Measurements from ENCODE around the gene SPATA6L.
A peak's percentile ranks its signal among the peaks of the same experiment; 100 is the strongest.
"Not testable (repeated sequence)": the region's sequence is repeated elsewhere in the genome, so short reads cannot be mapped to it uniquely, and the experiment has no call there.

The SPATA6L gene

GRCh38 chr9:4622016-4622415 lies 44.3 kb downstream of the SPATA6L start:
- DNase-seq: no peak

DNA sequence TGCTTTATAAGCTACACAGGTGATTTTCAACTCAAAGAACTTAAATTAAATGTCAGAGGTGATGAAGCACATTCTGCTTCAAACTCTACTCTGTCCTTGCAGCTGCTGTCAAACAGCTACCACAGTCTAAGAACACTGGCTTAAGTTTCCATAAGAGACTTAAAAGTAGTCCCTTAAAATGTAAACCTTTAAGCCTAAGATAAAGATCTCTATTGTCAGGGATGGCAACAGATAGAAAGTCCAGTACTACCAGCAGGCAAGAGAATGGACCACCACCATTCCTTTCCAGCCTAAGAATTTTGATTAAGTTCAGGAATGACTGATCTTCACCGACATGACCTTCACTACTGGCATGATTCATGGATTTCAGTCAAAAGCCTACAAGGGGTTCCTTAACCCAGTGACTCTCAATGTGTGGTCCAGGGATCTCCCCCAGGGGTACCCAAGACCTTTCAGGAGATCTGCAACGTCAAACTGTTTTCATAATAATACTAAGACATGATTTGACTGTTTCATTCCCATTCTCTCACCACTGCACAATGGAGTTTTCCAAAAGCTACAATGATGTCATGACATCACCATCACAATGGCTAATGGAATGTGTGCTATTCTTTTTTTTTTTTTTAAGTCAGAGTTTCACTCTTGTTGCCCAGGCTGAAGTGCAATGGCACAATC lies 45.3 kb downstream of the SPATA6L start:
- DNase-seq: no peak

DNA sequence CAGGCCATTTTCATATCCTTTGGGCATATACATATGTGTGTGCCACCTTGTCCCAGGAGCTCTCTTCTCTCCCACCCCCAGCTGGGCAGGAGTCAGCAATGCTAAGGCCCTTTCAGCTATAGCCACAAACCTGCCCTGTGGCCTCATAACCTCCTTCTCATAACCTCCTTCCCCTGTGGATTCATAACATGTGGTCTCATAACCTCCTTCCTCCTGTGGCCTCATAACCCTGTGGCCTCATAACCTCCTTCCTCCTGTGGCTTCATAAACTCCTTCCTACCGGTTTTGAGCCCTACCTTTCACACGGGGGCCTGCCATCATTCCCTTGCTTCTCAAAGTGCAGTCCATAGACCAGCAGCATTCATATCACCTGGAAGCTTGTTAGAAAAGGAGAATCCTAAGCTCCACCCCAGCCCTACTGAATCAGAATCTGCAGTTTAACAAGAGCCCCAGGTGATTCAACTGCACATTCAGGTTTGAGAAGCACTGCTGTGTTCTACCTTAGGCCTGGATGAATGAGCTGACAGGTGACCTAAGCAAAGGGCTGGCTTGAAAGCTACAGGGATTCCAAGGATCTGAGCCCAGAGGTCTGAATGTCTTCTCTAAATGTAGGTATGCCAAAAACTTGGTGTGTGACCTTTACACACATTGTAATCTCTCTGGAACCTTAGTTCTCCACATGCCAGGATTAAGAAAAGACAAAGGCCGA lies 46.1 kb downstream of the SPATA6L start:
- DNase-seq: no peak

- no peak for DNase-seq
These were observed 47.6 kb downstream of the SPATA6L start for GRCh38 chr9:4618700-4619099.

DNA sequence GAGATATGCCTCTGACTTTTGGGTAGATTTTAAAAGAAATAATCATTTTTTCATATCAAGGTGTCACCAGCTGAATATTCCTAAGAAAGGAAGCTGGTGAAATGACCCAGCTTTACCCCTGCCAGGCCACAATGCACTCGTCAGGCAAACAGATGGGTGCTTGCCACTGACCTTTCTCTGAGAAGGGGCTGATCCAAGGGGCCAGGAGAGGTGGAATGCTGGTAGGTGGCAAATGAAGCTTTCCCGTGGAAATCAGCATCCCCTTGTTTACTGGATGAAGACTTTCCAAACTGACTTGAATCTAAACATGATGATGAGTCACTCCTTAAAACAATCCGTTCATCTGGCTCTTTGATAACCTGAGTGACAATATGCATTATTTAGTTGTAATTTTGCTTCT lies 48.5 kb downstream of the SPATA6L start:
- DNase-seq: no peak

- DNase-seq: no peak
These were observed 50.5 kb downstream of the SPATA6L start for GRCh38 chr9:4615778-4616177.

DNA sequence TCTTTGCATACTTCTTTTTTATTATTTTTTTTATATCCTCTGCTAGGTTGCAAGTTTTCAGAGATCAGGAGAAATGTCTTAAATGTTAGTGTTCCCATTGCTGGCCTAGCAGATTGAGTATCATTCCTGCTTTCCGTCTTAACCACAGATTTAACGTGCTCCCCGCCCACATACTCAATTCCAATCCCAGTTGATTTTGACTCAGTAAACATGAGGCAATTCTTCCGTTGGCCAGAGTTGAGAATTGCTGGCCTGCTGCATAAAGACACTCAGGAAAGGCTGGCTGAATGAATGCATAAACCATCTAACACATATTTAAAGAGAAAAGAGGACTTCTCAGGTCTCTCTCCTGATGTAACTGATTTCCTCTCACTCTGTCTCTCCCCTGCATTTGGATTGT lies 51.0 kb downstream of the SPATA6L start:
- DNase-seq: no peak

DNA sequence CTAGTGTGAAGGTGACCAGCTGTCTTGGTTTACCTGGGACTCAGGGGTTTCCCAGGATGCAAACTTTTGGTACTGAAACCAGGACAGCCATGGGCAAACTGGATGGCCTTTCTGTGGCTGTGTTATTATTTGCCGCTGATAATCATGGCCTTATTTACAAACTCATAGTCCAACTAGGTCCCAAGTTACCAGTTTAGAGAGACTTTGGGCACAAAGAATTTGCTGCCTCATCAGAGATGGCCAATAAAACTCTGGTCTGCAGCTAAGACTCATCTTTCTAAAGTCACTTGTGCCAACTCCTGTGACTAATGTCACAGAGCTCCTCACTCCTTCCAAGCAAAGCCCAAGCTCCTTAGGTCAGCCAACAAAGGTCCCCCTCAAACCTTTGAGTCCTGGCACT lies 51.7 kb downstream of the SPATA6L start:
- no peak for DNase-seq

- DNase-seq: not testable (repeated sequence)
These were observed 60.2 kb downstream of the SPATA6L start for GRCh38 chr9:4606033-4606432.

- DNase-seq: peak; percentile 73
These were observed 61.6 kb downstream of the SPATA6L start for GRCh38 chr9:4604678-4605095.

- no peak for DNase-seq
These were observed 62.5 kb downstream of the SPATA6L start for GRCh38 chr9:4603830-4604229.

- DNase-seq: peak; percentile 15
These were observed 65.9 kb downstream of the SPATA6L start for GRCh38 chr9:4600368-4600767.

DNA sequence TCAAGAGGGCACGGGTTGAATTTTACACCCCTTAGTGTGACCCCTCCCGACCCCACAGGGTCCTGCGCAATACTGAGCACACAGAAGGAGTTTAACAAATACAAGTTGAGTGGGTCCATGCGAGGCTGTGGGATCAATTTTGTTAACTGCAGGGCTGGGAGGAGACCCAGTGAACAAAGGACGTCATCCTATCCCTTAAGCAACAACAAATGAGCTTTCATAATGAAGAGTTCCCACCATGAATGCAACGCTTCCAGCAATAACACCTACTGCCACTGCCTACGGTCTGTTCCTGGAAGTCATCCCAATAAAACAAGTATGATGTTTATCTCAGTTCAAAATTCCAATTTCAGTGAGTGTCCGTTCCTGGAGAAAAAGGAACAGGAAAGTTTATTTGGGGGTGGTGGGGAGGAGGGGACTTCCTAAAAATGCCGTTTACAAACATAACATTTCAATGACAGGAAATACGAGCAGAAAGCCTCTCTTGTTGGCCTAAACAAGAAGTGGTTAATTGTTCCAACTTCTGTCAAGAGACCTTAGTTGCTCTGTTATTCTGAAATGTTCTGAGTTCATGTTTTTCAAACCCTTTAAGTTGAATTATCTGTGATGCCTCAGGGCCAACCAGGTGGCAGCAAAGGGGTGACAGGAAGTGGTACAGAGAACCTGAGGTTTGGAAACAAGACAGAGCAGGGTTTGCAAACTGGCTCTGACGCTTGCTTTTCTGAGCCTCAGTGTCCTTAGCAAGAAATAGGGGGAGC lies 69.9 kb downstream of the SPATA6L start:
- peak; percentile 71 for DNase-seq

GRCh38 chr9:4594994-4595393 lies 71.3 kb downstream of the SPATA6L start:
- no peak for DNase-seq

DNA sequence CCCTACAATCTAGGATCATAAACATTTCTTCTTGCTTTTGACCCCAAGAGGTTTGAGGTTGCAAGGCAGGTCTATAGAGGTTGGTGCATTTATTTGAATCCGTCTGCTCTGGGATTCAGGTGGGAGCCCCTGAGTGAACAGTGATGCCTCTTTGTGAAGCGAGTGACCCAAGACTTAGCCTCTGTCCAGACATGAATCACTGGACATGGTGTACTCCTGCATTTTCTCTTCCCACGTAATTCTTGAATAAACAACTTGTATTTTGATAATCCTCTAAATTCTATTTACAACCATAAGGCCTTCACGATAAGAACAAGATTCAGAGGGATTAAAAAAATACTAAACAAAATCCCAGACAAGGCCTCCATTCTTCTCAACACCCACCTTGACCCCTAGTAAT lies 71.7 kb downstream of the SPATA6L start:
- no peak for DNase-seq

GRCh38 chr9:4592886-4593285 lies 73.4 kb downstream of the SPATA6L start:
- DNase-seq: no peak

- no peak for DNase-seq
These were observed 74.0 kb downstream of the SPATA6L start for GRCh38 chr9:4592295-4592694.

DNA sequence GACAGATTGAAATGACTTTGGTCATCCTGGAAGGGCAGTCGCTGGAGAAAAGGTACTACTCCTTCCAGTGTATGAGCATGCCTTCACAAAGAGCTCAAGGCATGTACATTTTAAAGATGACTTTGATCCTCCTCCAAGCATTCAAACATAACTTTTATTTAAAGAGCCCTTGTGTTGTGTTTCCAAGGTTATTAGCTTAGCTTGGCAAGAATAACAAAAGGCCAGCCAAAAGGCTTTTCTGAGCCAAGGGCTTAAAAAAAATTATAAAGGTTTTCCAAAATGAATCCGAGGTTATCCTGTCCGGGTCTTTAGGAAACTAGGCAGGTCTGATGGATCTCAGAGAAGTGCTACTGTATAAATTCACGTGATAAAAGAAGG lies 75.2 kb downstream of the SPATA6L start:
- no peak for DNase-seq

DNA sequence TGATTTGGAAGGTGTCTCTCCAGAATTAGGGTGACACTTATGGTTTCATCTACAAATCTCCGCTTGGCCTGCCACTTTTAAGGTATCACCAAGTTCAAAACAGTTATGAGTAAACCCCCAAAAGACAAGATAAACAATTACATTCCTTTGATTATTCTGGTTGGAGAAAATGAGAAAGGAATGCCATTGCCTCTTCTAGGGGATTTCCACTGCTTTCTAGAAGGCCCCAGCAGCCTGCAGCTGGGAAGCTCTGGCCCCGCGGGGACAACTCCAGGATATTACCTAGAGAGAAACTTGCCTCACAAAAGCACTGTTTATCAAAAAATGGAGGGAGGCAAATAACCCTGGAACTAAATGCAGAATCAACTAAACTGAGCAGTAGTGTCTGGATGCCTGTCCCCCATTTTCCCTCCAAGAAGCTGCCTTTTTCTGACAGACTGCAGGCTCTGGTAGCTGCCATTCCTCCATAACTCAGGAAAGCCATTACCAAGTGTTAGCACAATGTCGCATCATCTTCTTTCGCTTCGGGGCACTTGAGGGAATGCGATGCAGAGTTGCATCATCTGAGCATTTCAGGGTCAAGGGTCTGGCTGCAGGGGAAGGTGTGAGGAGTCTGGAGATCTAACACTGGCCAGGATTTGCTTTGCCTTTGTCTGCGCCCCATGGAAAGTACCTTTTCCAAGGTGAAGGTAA lies 75.7 kb downstream of the SPATA6L start:
- no peak for DNase-seq

GRCh38 chr9:4588721-4589120 lies 77.6 kb downstream of the SPATA6L start:
- no peak for DNase-seq

DNA sequence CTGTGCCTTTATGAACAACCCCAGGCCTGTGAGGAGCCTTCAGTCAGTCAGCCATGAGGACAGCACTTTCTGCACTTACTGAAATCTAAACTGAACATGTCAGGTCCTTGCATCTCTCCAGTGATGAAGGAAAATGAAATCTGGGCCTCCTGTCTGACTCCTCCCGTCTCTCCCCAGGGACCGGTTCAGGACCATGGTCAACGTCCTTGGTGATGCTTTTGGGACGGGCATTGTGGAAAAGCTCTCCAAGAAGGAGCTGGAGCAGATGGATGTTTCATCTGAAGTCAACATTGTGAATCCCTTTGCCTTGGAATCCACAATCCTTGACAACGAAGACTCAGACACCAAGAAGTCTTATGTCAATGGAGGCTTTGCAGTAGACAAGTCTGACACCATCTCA lies 81.1 kb downstream of the SPATA6L start:
- no peak for DNase-seq

- DNase-seq: no peak
These were observed 81.6 kb downstream of the SPATA6L start for GRCh38 chr9:4584636-4585035.

- DNase-seq: no peak
These were observed 83.3 kb downstream of the SPATA6L start for GRCh38 chr9:4583001-4583400.

Data from CD4-positive, alpha-beta T cell treated with Interleukin-6 for 4 hours (primary cell).